ENCODE results near the gene TRABD2B. TPM values are rescaled to one million over a fixed set of nuclear protein-coding genes. Genes with fewer than 3 reads are reported as not detected.

Gene TRABD2B
- total RNA-seq, 2 experiments from 2014 or later = not detected

DNA sequence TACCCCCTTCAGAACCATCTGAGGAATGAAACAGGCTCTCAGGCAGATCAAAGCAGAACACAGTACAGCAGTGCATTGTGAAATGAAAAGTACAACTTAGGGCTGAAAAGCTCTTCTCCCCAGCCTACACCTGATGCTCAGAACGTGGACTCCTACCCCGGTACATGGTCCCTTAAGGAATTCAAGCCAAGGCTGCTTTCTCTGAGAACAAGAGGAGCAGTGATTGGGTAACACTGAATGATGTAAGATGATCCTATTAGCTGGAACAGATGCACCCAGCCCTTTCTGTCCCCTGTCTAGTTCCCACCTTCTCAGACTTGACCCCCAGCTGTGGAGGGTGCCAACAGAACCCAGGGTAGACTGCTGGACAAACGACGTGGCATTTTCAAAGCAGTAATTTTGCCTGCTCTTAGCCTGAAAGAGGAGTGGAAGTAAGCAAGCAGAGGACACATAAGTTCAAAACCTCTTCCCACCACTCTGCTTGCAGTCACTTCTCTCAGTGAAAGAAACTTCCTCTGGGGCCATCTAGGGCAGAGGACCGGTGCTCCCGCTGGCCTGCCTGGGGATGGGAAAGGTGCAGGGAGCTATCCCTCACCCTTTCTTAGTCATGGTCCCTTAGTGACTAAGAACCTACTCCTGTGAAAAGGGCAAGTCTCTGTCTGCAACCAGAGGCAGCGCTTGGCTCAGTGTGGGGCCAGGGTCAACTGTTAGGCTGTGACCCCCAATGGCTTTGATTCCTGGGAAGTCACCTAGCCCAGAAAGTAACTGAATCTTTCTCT is 72.7 kb downstream of the TRABD2B start:
- no peak overlapping the region for H3K27ac Mint-ChIP-seq

DNA sequence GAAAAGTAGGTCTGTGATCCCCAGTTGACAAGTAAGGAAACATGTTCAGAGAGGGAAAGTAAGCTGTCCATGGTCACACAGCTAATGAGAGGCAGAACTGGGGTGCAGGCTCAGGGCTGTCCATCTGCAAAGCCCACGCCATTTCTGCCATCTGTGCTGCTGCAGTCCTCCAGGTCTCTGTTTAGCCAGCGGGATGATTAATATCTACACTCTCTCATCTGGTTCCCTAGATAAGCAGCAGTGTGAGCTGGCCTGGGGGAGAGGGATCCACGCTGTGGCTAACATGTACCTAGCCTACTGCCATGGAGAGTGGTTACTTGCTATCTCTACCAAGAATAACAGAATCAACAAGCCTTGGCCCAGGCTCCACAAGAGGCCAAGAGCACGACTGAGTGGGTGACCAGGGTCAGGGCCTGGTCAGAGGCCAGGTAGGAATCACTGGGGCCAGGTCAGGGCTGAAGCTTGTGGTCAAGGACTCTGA is 75.2 kb downstream of the TRABD2B start:
- Mint-ChIP-seq H3K9me3 (no peaks in the 10 kb centered on the region), H3K36me3 (ENCODE audit: low read depth) (no peaks in the 10 kb centered on the region), H3K4me3 (no peak overlapping the region), H3K27me3 (peaks cover 22% of the 10 kb centered on the region), H3K27ac (no peak overlapping the region), H3K4me1 (no peaks in the 10 kb centered on the region)
- POLR2A ChIA-PET = no interaction called here
- CTCF ChIA-PET = no interaction called here
- DNase-seq = no peak

More for the DNA sequence above, 72.7 kb downstream of the TRABD2B start:
- H3K4me3 Mint-ChIP-seq = no peak overlapping the region
- no peaks in the 10 kb centered on the region for H3K36me3 Mint-ChIP-seq (ENCODE audit: low read depth)
- peaks cover 27% of the 10 kb centered on the region for H3K27me3 Mint-ChIP-seq
- no peaks in the 10 kb centered on the region for H3K9me3 Mint-ChIP-seq
- DNase-seq = no peak
- H3K4me1 Mint-ChIP-seq = no peaks in the 10 kb centered on the region
- ChIA-PET POLR2A (no interaction called here), CTCF (no interaction called here)

DNA sequence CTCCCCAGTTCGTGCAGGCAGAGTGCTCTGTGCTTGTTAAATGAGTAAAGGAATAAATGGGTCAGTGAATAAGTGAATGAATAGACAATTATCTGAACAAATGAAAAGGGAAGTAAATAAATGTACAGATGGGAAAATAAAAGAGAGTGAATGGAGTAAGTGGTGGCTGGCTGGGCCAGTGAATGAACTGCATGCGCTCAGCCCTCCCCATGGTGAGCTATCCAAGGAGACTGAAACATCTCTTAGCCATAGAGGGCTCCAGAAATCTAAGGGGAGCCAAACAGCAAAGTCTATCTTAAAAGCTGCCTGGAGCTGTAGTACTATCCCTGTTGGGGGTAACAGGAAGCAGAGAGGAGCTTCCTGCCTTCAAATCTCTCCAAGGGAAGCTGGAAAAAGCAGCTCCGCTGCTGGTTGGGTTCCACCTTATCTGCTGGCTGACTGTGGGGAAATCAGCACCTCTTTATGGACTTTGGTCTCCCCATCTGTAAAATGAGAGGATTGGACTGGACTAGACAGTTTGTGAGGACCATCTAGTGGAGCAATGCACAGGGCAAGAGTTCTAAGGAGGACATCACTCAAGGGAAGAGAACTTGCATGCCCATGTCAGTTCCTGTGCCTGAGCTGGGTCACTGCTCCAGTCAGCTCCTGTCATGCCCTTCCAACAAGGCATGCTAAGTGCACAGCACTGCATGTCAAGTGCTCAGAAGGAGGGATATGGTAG is 77.9 kb downstream of the TRABD2B start:
- H3K9me3 Mint-ChIP-seq = no peaks in the 10 kb centered on the region
- ChIA-PET POLR2A (no interaction called here), CTCF (no interaction called here)
- no peak for DNase-seq
- H3K36me3 Mint-ChIP-seq (ENCODE audit: low read depth) = no peaks in the 10 kb centered on the region
- no peaks in the 10 kb centered on the region for H3K4me1 Mint-ChIP-seq
- no peak overlapping the region for H3K27ac Mint-ChIP-seq
- peaks cover 12% of the 10 kb centered on the region for H3K27me3 Mint-ChIP-seq
- no peak overlapping the region for H3K4me3 Mint-ChIP-seq

DNA sequence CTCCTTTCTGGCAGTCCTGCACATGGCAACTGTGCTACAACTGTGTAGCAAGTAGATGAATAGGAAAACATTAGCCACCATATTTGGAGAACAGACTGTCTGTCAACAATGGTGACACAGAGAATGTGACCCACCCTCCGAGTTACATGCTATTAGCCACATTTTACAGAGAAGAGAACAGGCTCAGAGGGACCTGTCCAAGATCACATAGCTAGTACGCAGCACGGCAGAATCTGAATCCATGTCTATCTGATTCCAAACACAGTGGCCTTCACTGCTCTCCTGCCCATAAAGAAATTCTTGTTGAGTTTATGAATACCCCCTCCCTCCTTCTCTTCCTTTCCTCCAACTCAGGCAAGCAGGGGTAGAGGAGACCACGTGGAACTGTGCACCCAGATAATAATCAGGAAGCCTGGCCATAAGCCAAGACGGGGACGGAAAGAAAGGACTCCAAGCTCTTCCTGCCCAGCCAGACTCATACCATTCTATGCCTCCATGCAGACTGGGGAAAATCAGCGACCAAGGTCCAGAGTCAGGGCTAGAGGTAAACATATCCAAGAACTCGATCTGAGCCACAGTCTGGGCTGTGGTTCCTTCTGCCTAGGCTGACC is 78.8 kb downstream of the TRABD2B start:
- Mint-ChIP-seq H3K27ac (no peak overlapping the region), H3K36me3 (ENCODE audit: low read depth) (no peaks in the 10 kb centered on the region), H3K4me3 (no peak overlapping the region), H3K4me1 (no peaks in the 10 kb centered on the region), H3K9me3 (no peaks in the 10 kb centered on the region), H3K27me3 (peaks cover 3% of the 10 kb centered on the region)
- CTCF ChIA-PET = no interaction called here
- POLR2A ChIA-PET = no interaction called here
- DNase-seq = no peak

DNA sequence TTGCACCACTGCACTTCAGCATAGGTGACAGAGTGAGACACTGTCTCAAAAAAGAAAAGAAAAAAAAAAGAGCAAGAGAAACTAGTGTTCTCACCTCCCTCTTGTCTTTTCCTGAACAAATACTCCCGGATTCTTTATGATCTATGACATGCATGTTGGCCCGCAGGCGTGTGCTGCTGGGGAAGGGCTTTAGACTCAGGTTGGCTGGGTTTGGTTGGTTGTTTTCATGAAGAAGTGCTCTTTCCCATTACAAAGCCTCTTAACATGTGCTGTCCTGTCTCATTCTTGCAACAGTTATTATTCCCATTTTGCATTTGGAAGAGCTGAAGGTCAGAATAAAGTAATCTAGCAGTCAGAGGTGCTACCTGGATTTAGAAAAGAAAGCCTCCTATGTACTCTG is 79.5 kb downstream of the TRABD2B start:
- Mint-ChIP-seq H3K9me3 (no peaks in the 10 kb centered on the region), H3K36me3 (ENCODE audit: low read depth) (no peaks in the 10 kb centered on the region), H3K4me3 (no peak overlapping the region), H3K27me3 (no peaks in the 10 kb centered on the region), H3K4me1 (no peaks in the 10 kb centered on the region), H3K27ac (no peak overlapping the region)
- POLR2A ChIA-PET = no interaction called here
- CTCF ChIA-PET = interaction anchor here (0.7 kb wide), 1 partner anchor 459 kb away, joined by 6 read pairs; no protein-coding TSS in a partner anchor
- DNase-seq = no peak

DNA sequence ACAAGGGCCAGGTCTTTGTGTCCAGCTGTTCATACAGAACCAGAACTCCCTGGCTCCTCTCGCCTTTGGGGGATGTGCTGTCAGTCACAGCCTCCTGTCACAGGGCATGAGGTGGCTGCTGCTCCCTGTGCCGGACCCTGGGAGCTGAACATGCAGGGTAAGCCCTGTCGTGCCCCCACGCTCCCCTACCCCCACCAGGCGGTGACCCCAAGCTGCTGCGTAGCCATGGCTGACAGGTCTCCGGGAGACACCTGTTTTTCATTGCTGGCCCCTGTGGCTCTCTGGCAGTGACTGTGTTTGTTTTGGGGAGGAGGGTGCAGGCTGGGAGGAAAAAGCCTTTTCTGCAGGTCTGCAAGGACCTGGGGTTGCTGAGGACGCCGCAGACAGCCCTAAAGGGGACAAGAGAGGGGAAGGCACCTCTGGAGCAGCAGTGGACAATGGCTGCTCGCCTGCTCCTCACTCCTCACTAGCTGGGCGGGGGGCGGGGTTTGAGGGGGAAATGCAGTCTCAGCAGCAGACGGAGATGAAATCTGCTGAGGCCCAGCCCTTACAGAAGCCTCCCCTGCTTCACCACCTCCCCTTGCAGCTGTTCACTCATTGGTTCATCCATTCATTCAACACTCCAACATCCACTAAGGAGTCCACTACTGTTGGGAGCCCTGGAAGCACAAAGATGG is 81.4 kb downstream of the TRABD2B start:
- CTCF ChIA-PET = no interaction called here

DNA sequence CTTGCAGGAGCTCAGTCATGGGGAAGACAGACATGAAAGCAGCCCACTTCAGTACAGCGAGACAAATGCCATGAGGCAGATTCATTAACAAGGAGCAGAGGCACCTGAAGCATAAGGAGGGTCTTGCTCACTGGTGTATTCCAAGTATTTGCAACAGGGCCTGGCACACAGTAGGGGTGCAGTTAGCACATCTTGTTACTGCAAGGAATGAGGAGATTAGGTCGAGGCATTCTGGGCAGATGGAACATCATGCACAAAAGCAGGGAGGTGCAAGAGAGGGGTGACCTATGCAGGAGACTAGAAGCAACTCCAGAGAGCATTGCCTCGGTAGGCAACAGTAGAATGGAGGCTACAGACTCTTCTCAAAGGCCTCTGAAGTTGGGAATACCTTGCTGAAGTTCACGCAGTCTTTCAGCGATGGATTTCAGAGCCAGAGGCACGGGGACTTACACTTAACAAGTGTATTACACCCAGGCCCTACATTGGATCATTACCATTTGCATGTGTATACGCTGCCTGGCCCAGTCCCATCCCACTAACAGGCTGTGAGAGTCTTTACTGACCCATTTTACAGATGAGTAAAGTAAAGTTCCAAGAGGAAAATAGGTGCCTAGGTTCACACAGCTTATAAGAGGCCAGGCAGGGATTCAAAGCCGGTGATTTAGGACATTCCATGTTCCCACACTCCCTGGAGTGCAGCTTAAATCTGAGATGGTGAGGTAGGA is 82.1 kb downstream of the TRABD2B start:
- POLR2A ChIA-PET = no interaction called here
- no peak overlapping the region for H3K4me3 Mint-ChIP-seq
- DNase-seq = no peak
- H3K4me1 Mint-ChIP-seq = no peaks in the 10 kb centered on the region
- H3K9me3 Mint-ChIP-seq = no peaks in the 10 kb centered on the region
- CTCF ChIA-PET = no interaction called here
- H3K36me3 Mint-ChIP-seq (ENCODE audit: low read depth) = no peaks in the 10 kb centered on the region
- no peaks in the 10 kb centered on the region for H3K27me3 Mint-ChIP-seq
- no peak overlapping the region for H3K27ac Mint-ChIP-seq

More for the DNA sequence above, 81.4 kb downstream of the TRABD2B start:
- no peaks in the 10 kb centered on the region for H3K4me1 Mint-ChIP-seq
- no peak overlapping the region for H3K4me3 Mint-ChIP-seq
- no peak overlapping the region for H3K27ac Mint-ChIP-seq
- no peaks in the 10 kb centered on the region for H3K9me3 Mint-ChIP-seq
- H3K27me3 Mint-ChIP-seq = no peaks in the 10 kb centered on the region
- no peak for DNase-seq
- no peaks in the 10 kb centered on the region for H3K36me3 Mint-ChIP-seq (ENCODE audit: low read depth)
- POLR2A ChIA-PET = no interaction called here

DNA sequence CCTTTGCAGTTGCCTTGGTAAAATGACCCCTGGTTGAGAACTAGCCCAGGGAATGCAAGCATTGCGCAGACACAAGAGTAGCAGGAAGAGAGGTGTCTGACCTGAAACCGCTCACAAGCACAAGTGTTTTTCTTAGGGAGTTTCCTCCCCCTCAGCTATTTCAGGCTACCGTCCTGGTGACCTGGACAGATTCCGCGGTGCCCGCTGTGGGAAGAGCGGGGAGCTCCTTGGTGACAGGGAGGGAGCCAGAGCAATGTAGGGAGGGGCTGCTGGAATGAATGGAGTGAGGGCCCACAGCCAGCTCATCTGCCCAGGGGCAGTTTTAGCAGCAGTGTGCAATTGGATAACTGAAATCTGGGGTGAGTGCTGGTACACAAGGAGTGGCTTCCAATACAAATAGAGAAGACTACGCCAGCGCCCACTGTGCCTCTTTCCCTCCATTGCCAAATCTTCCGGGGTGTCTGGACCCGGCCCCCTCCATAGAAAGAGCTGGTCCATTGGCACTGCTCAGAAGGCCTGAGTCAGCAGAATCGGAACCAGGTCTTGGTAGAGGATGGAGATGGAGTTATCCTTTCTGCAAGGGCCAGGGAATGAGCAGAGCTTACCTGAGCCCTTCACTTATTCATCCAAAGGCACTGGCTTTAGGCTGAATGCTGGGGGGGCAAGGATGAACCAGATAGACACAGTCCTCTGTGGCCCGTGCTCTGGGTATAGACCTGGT is 82.8 kb downstream of the TRABD2B start:
- POLR2A ChIA-PET = no interaction called here
- Mint-ChIP-seq H3K27me3 (no peaks in the 10 kb centered on the region), H3K4me3 (no peak overlapping the region)

DNA sequence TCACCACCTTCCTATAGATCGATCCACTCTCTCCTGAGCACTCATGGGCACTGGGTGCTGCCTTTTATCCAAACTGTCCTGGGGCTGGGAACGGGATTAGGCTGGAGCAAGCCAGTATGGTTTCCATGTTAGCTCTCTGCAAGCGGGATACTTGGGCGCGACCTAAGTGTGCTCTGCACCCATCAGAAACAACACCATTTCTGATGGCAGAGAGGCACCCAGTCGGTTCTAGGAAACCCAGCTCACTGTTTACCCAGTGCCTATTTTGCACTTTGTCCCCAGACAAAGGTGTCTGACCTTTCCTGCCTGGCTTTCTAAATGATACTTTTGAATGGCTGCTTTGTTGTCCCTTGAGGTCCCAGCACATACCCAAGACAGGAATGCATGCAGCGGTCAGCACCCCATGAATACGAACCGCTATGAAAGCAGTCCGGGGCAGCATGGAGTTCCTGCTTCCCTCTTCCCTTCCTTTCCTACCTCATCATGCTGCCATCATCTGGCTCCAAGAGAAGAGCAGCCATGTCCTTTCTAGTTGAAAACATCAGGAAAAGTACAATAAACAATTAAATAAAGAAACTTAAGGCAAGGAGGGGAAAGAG is 83.9 kb downstream of the TRABD2B start:
- no peak overlapping the region for H3K27ac Mint-ChIP-seq
- ChIA-PET CTCF (no interaction called here), POLR2A (no interaction called here)
- H3K27me3 Mint-ChIP-seq = no peaks in the 10 kb centered on the region
- H3K4me1 Mint-ChIP-seq = no peaks in the 10 kb centered on the region
- no peak for DNase-seq
- no peak overlapping the region for H3K4me3 Mint-ChIP-seq
- no peaks in the 10 kb centered on the region for H3K36me3 Mint-ChIP-seq (ENCODE audit: low read depth)
- no peaks in the 10 kb centered on the region for H3K9me3 Mint-ChIP-seq

More for the DNA sequence above, 82.8 kb downstream of the TRABD2B start:
- Mint-ChIP-seq H3K4me1 (no peaks in the 10 kb centered on the region), H3K36me3 (ENCODE audit: low read depth) (no peaks in the 10 kb centered on the region), H3K27ac (no peak overlapping the region), H3K9me3 (no peaks in the 10 kb centered on the region)
- DNase-seq = no peak
- CTCF ChIA-PET = no interaction called here

DNA sequence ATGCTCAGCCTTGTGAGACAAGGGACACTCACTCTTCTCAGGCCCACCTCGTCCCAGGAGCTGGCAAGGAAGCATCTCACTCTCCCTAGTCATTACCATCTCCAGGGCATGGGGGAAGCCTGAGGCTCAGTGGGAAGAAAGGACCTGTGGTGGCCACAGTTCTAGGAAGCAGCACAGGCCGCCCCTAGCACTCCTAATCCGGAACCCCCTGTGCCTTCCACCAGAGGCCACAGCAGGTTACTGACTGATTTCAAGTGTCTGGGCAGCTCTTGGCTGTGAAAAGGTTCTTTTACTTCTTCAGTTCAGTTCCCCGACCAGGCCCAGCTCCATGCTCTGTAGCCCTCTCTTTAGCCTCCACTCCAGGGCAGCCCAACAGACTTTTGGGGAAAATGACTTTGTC is 84.4 kb downstream of the TRABD2B start:
- Mint-ChIP-seq H3K36me3 (ENCODE audit: low read depth) (no peaks in the 10 kb centered on the region), H3K27ac (no peak overlapping the region), H3K4me3 (no peak overlapping the region), H3K27me3 (no peaks in the 10 kb centered on the region), H3K9me3 (no peaks in the 10 kb centered on the region), H3K4me1 (no peaks in the 10 kb centered on the region)
- CTCF ChIA-PET = no interaction called here
- POLR2A ChIA-PET = no interaction called here
- no peak for DNase-seq

DNA sequence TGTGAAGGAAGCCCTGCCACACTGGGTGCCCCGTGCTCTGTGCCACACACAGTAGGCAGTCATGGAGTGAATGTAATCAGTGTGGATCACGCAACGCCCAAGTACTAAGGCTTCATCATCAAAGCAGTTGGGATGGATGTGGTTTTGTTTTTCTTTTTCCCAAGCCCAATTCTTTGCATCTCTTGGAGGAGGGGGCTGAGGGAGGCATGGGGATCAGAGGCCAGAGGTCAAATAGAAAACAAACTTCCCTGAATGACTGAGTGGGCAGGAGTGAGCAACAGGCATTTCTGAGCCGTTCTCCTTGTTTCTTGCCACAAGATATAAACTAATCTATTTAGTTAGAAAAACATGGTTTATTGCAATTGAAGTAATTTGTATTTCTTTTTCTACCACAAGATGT is 85.3 kb downstream of the TRABD2B start:
- POLR2A ChIA-PET = no interaction called here
- no peak for DNase-seq
- Mint-ChIP-seq H3K27ac (no peak overlapping the region), H3K4me3 (no peak overlapping the region), H3K9me3 (no peaks in the 10 kb centered on the region), H3K4me1 (no peaks in the 10 kb centered on the region), H3K27me3 (no peaks in the 10 kb centered on the region), H3K36me3 (ENCODE audit: low read depth) (no peaks in the 10 kb centered on the region)
- CTCF ChIA-PET = no interaction called here

DNA sequence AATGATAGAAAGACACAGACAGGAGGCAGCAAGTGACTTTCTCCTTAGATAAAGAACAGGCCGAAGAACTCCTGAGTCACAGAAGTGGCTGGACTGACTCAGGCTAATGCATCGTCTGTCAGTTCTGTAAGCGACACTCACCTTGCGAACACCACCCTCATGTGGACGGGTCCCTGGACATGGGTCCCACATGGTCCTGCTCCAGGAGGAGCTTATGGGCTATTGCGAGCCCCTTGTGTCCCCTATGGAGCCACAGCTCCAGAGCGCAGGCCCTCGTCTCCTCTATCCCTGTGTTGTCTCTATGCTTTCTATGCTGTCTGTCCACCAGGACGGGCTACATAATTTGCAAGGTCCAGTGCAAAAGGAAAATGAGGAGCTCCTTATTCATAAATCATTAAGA is 85.8 kb downstream of the TRABD2B start:
- no peak overlapping the region for H3K4me3 Mint-ChIP-seq
- H3K27ac Mint-ChIP-seq = no peak overlapping the region
- H3K4me1 Mint-ChIP-seq = no peaks in the 10 kb centered on the region
- H3K36me3 Mint-ChIP-seq (ENCODE audit: low read depth) = no peaks in the 10 kb centered on the region
- POLR2A ChIA-PET = no interaction called here
- H3K27me3 Mint-ChIP-seq = no peaks in the 10 kb centered on the region
- DNase-seq = no peak
- H3K9me3 Mint-ChIP-seq = no peaks in the 10 kb centered on the region
- CTCF ChIA-PET = no interaction called here

All from activated CD4-positive, alpha-beta T cell treated with anti-CD3 and anti-CD28 coated beads, Interleukin-2, amount 10 ng/mL, durations not matched to agents 7 days and 5 days (primary cell).